Measurements from ENCODE around the gene CALML6. TPM values are rescaled to one million over a fixed set of nuclear protein-coding genes. Genes with fewer than 3 reads are reported as not detected.

The CALML6 gene
- total RNA-seq, 2 experiments from 2014 or later, result 0.54 to 5.1 TPM

- no peak for DNase-seq (ENCODE audit: low spot score)
- BruUV-seq (replicated peaks), result no TSS peak
- H3K36me3 ChIP-seq (ENCODE audit: insufficient read depth, low read length), result no peaks in the 10 kb centered on the region
- no peaks in the 10 kb centered on the region for H4K20me1 ChIP-seq (ENCODE audit: insufficient read depth, low read length)
- CTCF ChIA-PET (ENCODE audit: unreplicated experiment), result no interaction called here
- H3K4me2 ChIP-seq (ENCODE audit: low read length), result no peak overlapping the region
- POLR2A ChIA-PET, result no interaction called here
- H3K9me2 ChIP-seq (ENCODE audit: insufficient read depth, low read length), result no peaks in the 10 kb centered on the region
- no peak overlapping the region for H2AFZ ChIP-seq (ENCODE audit: low read length)
- peaks cover 13% of the 10 kb centered on the region for H3K4me1 ChIP-seq (ENCODE audit: insufficient read depth, low read length, poor library complexity, severe bottlenecking)
- no peak for TF ChIP-seq CTCF (conservative IDR thresholded peaks at IDR 0.05; ENCODE audit: low read length)
- no peaks in the 10 kb centered on the region for H3K79me2 ChIP-seq (ENCODE audit: insufficient read depth, low read depth, low read length)
- H3K9me3 ChIP-seq (ENCODE audit: low read length), result no peaks in the 10 kb centered on the region
- no peak overlapping the region for H3K27ac ChIP-seq (ENCODE audit: low read depth, low read length, poor library complexity, severe bottlenecking)
- intact Hi-C loops (cut with micrococcal nuclease; ENCODE audit: unreplicated experiment), result loop anchor here (5.0 kb wide), 1 partner anchor 108 kb away; no protein-coding TSS in a partner anchor
- no peak overlapping the region for H3K4me3 ChIP-seq (ENCODE audit: low read depth, low read length, poor library complexity, severe bottlenecking)
Measured at GRCh38 chr1:1939296-1940122, 24.4 kb downstream of the CALML6 start.

DNA sequence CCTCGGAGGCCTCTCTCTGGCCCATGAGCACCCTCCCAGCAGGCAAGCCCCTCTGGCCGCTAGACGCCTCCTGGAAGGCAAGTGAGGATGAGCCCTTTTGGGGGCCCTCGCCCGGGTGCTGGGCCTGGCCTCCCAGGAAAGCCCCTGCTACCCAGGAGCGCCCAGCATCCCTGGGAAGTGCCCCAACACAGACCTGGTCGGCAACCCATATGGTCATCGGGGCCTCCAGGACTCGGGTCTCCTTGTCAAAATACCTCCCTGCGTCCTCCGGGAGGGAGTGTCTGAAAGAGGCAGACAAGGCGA lies 25.0 kb downstream of the CALML6 start:
- intact Hi-C loops (cut with micrococcal nuclease; ENCODE audit: unreplicated experiment), result loop anchor here (5.0 kb wide), 1 partner anchor 107 kb away; no protein-coding TSS in a partner anchor
- Histone ChIP-seq H3K4me1 (ENCODE audit: insufficient read depth, low read length, poor library complexity, severe bottlenecking) (peaks cover 13% of the 10 kb centered on the region), H3K4me2 (ENCODE audit: low read length) (no peak overlapping the region), H3K36me3 (ENCODE audit: insufficient read depth, low read length) (no peaks in the 10 kb centered on the region), H3K79me2 (ENCODE audit: insufficient read depth, low read depth, low read length) (no peaks in the 10 kb centered on the region), H4K20me1 (ENCODE audit: insufficient read depth, low read length) (no peaks in the 10 kb centered on the region), H3K27ac (ENCODE audit: low read depth, low read length, poor library complexity, severe bottlenecking) (no peak overlapping the region), H3K9me3 (ENCODE audit: low read length) (no peaks in the 10 kb centered on the region), H3K9me2 (ENCODE audit: insufficient read depth, low read length) (no peaks in the 10 kb centered on the region), H2AFZ (ENCODE audit: low read length) (no peak overlapping the region), H3K4me3 (ENCODE audit: low read depth, low read length, poor library complexity, severe bottlenecking) (no peak overlapping the region)
- ChIA-PET CTCF (ENCODE audit: unreplicated experiment) (no interaction called here), POLR2A (no interaction called here)
- TF ChIP-seq CTCF (conservative IDR thresholded peaks at IDR 0.05; ENCODE audit: low read length), result no peak
- no peak for TF ChIP-seq EZH2phosphoT487 (IDR thresholded peaks at IDR 0.05; ENCODE audit: borderline replicate concordance, low read depth, low read length)
- no peak for DNase-seq (ENCODE audit: low spot score)
- no TSS peak for BruUV-seq (replicated peaks)

DNA sequence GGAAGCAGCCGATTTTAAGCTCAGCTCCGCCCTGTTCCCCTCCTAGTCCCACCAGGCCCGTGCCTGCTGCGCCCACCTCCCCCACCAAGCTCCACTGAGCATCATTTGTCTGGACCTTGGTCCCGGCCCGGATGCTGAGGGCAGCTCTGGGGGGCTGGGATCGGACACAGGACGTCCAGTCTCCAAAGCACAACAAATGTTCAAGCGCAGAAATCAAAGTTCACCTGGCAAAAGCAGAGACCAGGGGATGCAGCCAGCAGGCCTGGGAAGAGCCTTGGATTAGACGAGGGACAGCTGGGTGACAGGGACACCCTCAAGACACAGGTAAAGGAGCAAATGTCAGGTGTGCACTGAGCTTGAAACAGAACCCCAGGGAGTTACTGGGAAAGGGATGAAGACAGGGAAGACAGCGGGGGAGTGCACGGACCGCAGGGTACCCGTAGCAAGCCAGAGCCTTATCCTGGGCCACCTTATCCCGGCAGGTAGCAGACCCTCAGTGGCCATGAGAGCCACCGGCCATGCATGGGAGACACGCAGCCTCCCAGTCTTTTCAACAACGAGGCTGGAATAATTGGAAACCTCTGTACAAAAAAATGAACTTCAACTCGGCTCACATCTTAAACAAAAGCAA lies 26.3 kb downstream of the CALML6 start:
- H3K9me2 ChIP-seq (ENCODE audit: insufficient read depth, low read length), result no peaks in the 10 kb centered on the region
- H3K4me2 ChIP-seq (ENCODE audit: low read length), result no peak overlapping the region
- intact Hi-C loops (cut with micrococcal nuclease; ENCODE audit: unreplicated experiment), result loop anchor here (5.0 kb wide), 1 partner anchor 106 kb away; no protein-coding TSS in a partner anchor
- H4K20me1 ChIP-seq (ENCODE audit: insufficient read depth, low read length), result no peaks in the 10 kb centered on the region
- POLR2A ChIA-PET, result interaction anchor here (1.6 kb wide), 1 partner anchor 14 kb away, joined by 3 read pairs; no protein-coding TSS in a partner anchor
- H3K36me3 ChIP-seq (ENCODE audit: insufficient read depth, low read length), result no peaks in the 10 kb centered on the region
- H2AFZ ChIP-seq (ENCODE audit: low read length), result no peak overlapping the region
- TF ChIP-seq EZH2phosphoT487 (IDR thresholded peaks at IDR 0.05; ENCODE audit: borderline replicate concordance, low read depth, low read length) (no peak), CTCF (conservative IDR thresholded peaks at IDR 0.05; ENCODE audit: low read length) (no peak)
- CTCF ChIA-PET (ENCODE audit: unreplicated experiment), result interaction anchor here (0.8 kb wide), 1 partner anchor 103 kb away, joined by 3 read pairs; no protein-coding TSS in a partner anchor
- peaks cover 13% of the 10 kb centered on the region for H3K4me1 ChIP-seq (ENCODE audit: insufficient read depth, low read length, poor library complexity, severe bottlenecking)
- no peak for DNase-seq (ENCODE audit: low spot score)
- no peaks in the 10 kb centered on the region for H3K79me2 ChIP-seq (ENCODE audit: insufficient read depth, low read depth, low read length)
- no peak overlapping the region for H3K27ac ChIP-seq (ENCODE audit: low read depth, low read length, poor library complexity, severe bottlenecking)
- BruUV-seq (replicated peaks), result no TSS peak
- no peak overlapping the region for H3K4me3 ChIP-seq (ENCODE audit: low read depth, low read length, poor library complexity, severe bottlenecking)
- no peaks in the 10 kb centered on the region for H3K9me3 ChIP-seq (ENCODE audit: low read length)

All from OCI-LY7 (cell line).